Measurements from ENCODE around the gene LMO3.

DNA sequence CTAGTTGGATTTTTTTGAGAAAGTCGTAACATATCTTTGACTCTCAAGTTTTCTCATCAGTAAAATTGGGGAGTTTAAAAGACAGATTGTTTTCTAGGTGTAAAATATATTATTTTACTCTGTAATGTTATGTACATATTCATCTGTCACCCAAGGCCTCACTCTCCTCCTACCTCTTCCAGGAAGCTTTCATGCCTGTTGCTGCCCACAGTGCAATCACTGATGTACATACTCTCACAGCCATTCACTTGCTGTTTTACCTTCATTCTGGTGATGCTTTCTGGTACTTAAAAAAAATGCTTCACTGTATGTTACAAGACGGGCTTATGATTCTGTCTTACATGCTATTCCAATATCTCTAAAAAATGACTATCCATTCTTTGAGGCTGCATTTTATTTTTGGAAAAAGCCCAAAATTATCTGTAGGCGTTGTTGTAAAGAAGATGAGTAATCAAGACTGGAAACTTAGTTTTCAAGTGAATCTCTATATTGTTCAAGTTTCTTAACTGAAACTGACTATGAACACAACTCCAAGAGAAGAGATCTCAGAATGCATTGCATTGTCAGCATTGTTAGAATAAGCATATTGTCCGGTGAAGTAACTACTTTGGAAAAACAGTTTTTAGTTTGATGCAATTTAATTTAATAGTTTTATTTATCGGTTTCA is 82.5 kb downstream of the LMO3 start:
- TF ChIP-seq, protein P1, sequence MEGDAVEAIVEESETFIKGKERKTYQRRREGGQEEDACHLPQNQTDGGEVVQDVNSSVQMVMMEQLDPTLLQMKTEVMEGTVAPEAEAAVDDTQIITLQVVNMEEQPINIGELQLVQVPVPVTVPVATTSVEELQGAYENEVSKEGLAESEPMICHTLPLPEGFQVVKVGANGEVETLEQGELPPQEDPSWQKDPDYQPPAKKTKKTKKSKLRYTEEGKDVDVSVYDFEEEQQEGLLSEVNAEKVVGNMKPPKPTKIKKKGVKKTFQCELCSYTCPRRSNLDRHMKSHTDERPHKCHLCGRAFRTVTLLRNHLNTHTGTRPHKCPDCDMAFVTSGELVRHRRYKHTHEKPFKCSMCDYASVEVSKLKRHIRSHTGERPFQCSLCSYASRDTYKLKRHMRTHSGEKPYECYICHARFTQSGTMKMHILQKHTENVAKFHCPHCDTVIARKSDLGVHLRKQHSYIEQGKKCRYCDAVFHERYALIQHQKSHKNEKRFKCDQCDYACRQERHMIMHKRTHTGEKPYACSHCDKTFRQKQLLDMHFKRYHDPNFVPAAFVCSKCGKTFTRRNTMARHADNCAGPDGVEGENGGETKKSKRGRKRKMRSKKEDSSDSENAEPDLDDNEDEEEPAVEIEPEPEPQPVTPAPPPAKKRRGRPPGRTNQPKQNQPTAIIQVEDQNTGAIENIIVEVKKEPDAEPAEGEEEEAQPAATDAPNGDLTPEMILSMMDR (conservative IDR thresholded peaks at IDR 0.05; ENCODE audit: low read depth in 2 of 2): no peak
- TF ChIP-seq EZH2 (IDR thresholded peaks at IDR 0.05; ENCODE audit: low read depth, unreplicated experiment): no peak
- TF ChIP-seq POLR2AphosphoS5 (IDR thresholded peaks at IDR 0.05; ENCODE audit: low read depth): no peak
- TF ChIP-seq EZH2phosphoT487 (IDR thresholded peaks at IDR 0.05; ENCODE audit: unreplicated experiment): no peak
- TF ChIP-seq, protein P2, sequence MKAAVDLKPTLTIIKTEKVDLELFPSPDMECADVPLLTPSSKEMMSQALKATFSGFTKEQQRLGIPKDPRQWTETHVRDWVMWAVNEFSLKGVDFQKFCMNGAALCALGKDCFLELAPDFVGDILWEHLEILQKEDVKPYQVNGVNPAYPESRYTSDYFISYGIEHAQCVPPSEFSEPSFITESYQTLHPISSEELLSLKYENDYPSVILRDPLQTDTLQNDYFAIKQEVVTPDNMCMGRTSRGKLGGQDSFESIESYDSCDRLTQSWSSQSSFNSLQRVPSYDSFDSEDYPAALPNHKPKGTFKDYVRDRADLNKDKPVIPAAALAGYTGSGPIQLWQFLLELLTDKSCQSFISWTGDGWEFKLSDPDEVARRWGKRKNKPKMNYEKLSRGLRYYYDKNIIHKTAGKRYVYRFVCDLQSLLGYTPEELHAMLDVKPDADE (IDR thresholded peaks at IDR 0.05): no peak
- TF ChIP-seq, protein P3, sequence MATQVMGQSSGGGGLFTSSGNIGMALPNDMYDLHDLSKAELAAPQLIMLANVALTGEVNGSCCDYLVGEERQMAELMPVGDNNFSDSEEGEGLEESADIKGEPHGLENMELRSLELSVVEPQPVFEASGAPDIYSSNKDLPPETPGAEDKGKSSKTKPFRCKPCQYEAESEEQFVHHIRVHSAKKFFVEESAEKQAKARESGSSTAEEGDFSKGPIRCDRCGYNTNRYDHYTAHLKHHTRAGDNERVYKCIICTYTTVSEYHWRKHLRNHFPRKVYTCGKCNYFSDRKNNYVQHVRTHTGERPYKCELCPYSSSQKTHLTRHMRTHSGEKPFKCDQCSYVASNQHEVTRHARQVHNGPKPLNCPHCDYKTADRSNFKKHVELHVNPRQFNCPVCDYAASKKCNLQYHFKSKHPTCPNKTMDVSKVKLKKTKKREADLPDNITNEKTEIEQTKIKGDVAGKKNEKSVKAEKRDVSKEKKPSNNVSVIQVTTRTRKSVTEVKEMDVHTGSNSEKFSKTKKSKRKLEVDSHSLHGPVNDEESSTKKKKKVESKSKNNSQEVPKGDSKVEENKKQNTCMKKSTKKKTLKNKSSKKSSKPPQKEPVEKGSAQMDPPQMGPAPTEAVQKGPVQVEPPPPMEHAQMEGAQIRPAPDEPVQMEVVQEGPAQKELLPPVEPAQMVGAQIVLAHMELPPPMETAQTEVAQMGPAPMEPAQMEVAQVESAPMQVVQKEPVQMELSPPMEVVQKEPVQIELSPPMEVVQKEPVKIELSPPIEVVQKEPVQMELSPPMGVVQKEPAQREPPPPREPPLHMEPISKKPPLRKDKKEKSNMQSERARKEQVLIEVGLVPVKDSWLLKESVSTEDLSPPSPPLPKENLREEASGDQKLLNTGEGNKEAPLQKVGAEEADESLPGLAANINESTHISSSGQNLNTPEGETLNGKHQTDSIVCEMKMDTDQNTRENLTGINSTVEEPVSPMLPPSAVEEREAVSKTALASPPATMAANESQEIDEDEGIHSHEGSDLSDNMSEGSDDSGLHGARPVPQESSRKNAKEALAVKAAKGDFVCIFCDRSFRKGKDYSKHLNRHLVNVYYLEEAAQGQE (IDR thresholded peaks at IDR 0.05; ENCODE audit: unreplicated experiment): no peak
- TF ChIP-seq NANOG (IDR thresholded peaks at IDR 0.05; ENCODE audit: borderline replicate concordance): no peak
- no peak for TF ChIP-seq JUNB (IDR thresholded peaks at IDR 0.05; ENCODE audit: unreplicated experiment)
